ENCODE measurements around the gene ZSCAN26.

Gene ZSCAN26

GRCh38 chr6:28266962-28267694 is at the start of gene ZSCAN26:
Gene ZSCAN26 (plus strand): TSS chr6:28267143. CDS start chr6:28271920, 4,777 bp downstream.
- DNase-seq (ENCODE audit: low read depth) = peak; percentile 70

- DNase-seq (ENCODE audit: low read depth) = no peak
These were observed 49.1 kb upstream of the ZSCAN26 start for GRCh38 chr6:28217890-28218289.

- no peak for DNase-seq (ENCODE audit: low read depth)
These were observed 48.4 kb upstream of the ZSCAN26 start for GRCh38 chr6:28218312-28219248.

DNA sequence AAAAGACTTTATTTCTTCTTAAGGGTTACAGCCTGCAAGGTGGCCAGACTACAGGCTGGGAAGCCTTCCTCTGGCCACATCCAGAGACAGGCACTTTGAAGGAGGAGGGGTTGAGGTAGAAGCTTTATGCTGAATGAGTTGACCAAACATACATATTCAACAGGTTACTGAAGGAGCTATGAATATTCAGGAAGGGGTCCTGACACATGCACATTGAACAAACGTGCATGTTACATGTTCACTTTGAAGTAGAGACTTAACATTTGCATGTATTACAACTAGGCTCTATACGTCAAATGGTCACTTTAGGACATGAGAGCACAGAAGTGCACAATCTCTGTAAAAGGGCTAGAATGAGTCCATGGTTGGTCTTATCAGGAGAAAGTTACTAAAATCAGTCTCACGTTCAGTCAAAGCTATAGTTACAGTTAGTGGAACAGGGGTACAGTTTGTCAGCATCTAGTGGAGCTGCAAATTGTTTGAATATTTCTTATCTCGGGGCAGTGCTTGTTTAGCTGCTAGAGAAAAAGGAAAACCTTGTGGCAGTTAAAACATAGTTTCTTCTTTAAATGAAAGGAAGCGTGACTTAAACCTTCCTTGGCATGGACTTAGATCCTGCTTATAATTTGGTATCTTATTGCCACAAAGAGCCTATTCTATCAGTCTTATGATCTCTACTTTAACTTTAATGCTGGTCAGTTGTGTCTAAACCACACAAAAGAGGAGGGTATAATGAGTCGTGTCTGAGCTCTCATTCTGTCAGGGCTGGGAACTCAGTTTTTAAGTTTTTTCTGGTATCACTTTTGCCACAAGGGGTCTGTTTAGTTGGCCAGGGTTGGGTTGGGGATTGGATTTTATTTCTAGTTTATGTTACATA is 46.4 kb upstream of the ZSCAN26 start:
- no peak for DNase-seq (ENCODE audit: low read depth)

GRCh38 chr6:28224131-28225055 is 42.5 kb upstream of the ZSCAN26 start:
- DNase-seq (ENCODE audit: low read depth) = no peak

GRCh38 chr6:28225056-28225834 is 41.7 kb upstream of the ZSCAN26 start, which contains the start of gene ZSCAN9:
Gene ZSCAN9 (plus strand): TSS chr6:28225275. CDS start chr6:28227085, 1,810 bp downstream.
- DNase-seq (ENCODE audit: low read depth) = peak; percentile 60

DNA sequence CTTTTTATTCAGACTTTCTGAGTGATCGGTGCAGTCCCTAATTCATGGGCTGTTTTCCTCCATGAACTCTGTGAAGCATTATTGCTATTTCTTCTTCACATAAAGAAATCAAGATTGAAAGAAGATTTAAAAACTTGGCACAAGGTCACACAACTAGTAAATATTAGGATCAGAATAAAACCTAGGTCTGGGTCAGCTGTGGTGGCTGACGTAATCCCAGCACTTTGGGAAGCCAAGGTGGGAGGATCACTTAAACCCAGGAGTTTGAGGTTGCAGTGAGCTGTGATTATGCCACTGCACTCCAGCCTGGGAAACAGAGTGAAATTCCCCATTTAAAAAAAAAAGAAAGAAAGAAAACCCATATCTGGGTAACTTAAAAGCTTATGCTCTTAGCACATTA is 40.5 kb upstream of the ZSCAN26 start:
- DNase-seq (ENCODE audit: low read depth) = no peak

DNA sequence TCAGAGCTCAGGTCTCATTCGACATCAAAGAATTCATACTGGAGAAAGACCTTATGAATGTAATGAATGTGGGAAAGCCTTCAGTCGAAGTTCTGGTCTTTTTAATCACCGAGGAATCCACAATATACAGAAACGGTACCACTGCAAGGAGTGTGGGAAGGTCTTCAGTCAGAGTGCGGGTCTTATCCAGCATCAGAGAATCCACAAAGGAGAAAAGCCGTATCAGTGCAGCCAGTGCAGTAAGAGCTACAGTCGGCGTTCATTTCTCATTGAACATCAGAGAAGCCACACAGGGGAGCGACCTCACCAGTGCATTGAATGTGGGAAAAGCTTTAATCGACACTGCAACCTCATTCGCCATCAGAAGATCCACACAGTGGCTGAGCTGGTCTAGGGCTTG is 34.2 kb upstream of the ZSCAN26 start:
- no peak for DNase-seq (ENCODE audit: low read depth)

GRCh38 chr6:28235912-28236452 is 31.0 kb upstream of the ZSCAN26 start:
- DNase-seq (ENCODE audit: low read depth) = no peak

DNA sequence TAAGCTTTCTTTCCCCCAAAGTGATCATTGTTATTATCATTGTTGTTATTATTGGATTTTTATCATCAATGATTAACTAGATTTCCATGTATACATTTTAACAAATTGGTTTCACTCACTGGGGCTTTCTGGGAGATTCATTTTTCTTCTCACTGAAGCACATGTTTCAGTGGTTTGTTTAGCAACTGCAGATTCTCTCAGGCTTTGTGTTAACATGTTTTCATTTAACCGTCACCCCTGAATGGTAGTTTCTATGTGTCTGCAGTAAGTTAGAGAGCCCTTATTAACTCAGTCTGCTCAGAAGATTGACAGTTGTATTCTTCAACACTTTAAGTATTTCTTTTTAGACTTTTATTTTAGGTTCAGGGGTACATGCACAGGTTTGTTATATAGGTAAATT is 27.3 kb upstream of the ZSCAN26 start:
- DNase-seq (ENCODE audit: low read depth) = no peak

DNA sequence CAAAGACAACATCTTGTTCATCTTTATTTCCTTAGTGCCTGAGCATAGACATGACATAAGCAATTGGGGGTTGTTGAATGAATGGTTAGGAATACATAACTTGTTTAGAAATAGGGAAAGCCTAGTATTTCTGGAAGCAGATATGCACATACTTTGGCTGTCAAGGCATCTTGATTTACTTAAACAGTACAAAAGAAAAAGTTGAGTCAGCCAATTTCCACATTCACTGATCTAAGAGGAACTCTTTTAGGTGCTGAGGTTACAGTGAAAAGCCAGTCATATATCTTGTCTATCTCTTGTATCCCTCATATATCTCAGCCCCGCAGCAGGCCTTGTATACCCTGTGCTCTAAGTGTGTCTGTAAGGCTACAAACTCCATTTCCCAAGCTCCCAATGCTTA is 26.5 kb upstream of the ZSCAN26 start:
- no peak for DNase-seq (ENCODE audit: low read depth)

DNA sequence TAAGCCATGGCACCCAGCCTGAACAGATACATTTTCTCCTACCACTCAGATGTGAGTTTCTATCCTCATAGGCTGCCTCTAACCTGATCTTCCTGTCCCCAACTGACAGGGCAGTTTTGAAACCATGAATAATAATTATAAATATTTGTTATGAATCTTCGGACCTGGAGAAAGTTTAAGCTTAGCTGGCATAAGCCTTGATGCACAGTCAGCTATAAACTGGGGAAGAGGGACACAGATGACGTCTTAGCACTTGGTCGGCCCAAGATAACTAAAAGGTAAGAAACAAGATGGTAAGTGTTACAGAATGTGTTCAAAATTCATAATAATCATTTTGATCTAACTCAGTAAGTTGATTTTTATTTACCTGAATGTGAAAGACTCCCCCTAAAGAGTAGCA is 23.0 kb upstream of the ZSCAN26 start:
- no peak for DNase-seq (ENCODE audit: low read depth)

DNA sequence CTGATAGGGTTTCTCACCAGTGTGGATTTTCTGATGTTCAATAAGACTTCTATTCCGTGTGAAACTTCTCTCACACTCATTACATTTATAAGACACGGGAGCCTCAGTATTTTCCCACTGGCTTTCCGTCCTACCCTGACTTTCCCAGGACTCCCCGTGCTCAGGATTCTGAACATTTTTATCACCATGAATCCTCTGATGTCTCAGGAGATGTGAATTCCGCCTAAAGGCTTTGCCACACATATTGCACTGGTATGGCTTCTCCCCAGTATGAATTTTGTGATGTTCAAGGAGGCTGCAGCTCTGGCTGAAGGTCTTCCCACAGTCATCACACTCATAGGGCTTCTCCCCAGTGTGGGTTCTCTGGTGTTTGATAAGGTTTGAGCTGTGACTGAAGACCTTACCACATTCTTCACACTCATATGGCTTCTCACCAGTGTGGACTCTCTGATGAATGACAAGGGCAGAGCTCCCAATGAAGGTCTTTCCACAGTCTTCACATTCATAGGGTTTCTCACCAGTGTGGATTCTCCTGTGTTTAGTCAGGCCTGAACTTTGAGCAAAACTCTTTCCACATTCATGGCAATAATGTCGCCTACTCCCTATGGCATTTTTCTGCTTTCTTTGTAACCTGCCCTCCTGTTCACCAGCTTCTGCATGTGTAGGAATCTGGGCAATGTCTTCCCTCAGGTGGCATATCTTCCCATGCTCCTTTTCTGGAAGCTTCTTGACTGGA is 21.6 kb upstream of the ZSCAN26 start:
- no peak for DNase-seq (ENCODE audit: low read depth)

DNA sequence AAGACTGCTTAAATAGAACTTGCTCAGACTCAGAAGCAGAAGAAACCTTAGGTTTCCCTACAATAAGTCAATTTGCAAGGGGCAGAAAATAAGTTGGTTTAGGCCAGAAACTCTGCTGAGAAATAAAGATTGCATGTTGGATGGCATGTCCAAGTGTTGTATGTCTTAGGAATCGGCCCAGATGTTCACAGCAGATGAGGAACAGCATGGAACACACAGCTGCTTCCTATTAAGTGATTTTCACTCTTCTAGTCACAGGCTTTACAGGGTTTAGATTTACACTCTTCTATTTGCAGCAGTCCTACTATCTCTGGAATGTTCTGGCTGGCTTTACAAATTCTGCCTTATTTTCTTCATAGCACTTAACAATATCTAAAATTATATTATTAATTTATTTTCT is 18.0 kb upstream of the ZSCAN26 start:
- DNase-seq (ENCODE audit: low read depth) = no peak

GRCh38 chr6:28250747-28251146 is 16.2 kb upstream of the ZSCAN26 start:
- no peak for DNase-seq (ENCODE audit: low read depth)

GRCh38 chr6:28251661-28252008 is 15.3 kb upstream of the ZSCAN26 start:
- peak; percentile 2 for DNase-seq (ENCODE audit: low read depth)

GRCh38 chr6:28252009-28252975 is 14.7 kb upstream of the ZSCAN26 start, which contains the start of gene ZKSCAN4:
Gene ZKSCAN4 (minus strand): TSS chr6:28252269. CDS start chr6:28251980, 289 bp downstream.
- DNase-seq (ENCODE audit: low read depth) = peak; percentile 71

DNA sequence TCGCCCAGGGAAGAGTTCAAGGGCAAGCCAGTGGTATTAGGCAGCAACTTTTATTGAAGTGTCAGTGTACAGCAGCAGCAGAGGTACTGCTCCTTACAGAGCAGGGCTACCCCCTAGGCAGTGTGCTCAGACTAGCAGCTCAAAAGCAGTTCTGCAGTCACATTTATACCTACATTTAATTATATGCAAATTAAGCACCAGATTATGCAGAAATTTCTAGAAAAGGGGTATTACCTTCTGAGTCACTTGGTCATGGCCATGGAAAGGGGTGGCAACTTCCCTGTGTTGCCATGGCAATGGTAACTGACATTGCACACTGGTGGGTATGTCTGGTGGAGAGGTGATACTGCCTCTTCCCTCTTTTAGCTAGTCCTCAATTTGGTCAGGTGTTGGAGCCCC is 12.8 kb upstream of the ZSCAN26 start:
- no peak for DNase-seq (ENCODE audit: low read depth)

Measured in GM04504 (cell line).